ENCODE results near the gene NAT8L.

Gene NAT8L

GRCh38 chr4:2076908-2077536 is 17.9 kb downstream of the NAT8L start:
- DNase-seq = no peak

GRCh38 chr4:2077537-2078460 is 18.7 kb downstream of the NAT8L start:
- DNase-seq = no peak

- DNase-seq = no peak
Observed at GRCh38 chr4:2078584-2078983, 19.5 kb downstream of the NAT8L start.

- DNase-seq = no peak
Observed at GRCh38 chr4:2079006-2079405, 19.9 kb downstream of the NAT8L start.

GRCh38 chr4:2079926-2080325 is 20.8 kb downstream of the NAT8L start:
- DNase-seq = no peak

GRCh38 chr4:2080429-2081300 is 21.5 kb downstream of the NAT8L start:
- DNase-seq = no peak

GRCh38 chr4:2081540-2081939 is 22.4 kb downstream of the NAT8L start:
- no peak for DNase-seq

GRCh38 chr4:2082118-2082517 is 23.0 kb downstream of the NAT8L start:
- DNase-seq = no peak

- no peak for DNase-seq
Observed at GRCh38 chr4:2082627-2083026, 23.5 kb downstream of the NAT8L start.

GRCh38 chr4:2083116-2083825 is 24.1 kb downstream of the NAT8L start:
- no peak for DNase-seq

GRCh38 chr4:2083826-2084160 is 24.7 kb downstream of the NAT8L start:
- no peak for DNase-seq

GRCh38 chr4:2084316-2084715 is 25.2 kb downstream of the NAT8L start:
- DNase-seq = no peak

- DNase-seq = no peak
Observed at GRCh38 chr4:2085496-2085901, 26.4 kb downstream of the NAT8L start.

GRCh38 chr4:2087170-2087569 is 28.0 kb downstream of the NAT8L start:
- no peak for DNase-seq

- DNase-seq = no peak
Observed at GRCh38 chr4:2089222-2089621, 30.1 kb downstream of the NAT8L start.

- DNase-seq = no peak
Observed at GRCh38 chr4:2090642-2091041, 31.5 kb downstream of the NAT8L start.

- DNase-seq = no peak
Observed at GRCh38 chr4:2091990-2092668, 33.0 kb downstream of the NAT8L start.

- DNase-seq = no peak
Observed at GRCh38 chr4:2092669-2093053, 33.5 kb downstream of the NAT8L start.

GRCh38 chr4:2093265-2093664 is 34.1 kb downstream of the NAT8L start:
- DNase-seq = no peak

GRCh38 chr4:2094545-2094944 is 35.4 kb downstream of the NAT8L start:
- DNase-seq = no peak

GRCh38 chr4:2095236-2096072 is 36.3 kb downstream of the NAT8L start:
- no peak for DNase-seq

Data from inflammatory macrophage treated with lipopolysaccharide for 1 hour (primary cell).